Mesenchymal stem cell (in vitro differentiated cells and primary cell): ENCODE results near the gene SMURF1.
A peak's percentile ranks its signal among the peaks of the same experiment; 100 is the strongest.

Experiments used
- DNase-seq: peaks from one replicate; pipeline ENCODE4 v3.0.0-alpha.2; 2013
- H2AFZ ChIP-seq: one replicate; pipeline ENCODE4 v1.6.1; 2013; ENCODE audit warnings: low read depth, mild to moderate bottlenecking, control low read depth, inconsistent platforms, low read length, moderate library complexity
- H2AK5ac ChIP-seq: 2 replicates; pipeline ENCODE4 v1.6.1; 2013; ENCODE audit warnings: low read length, moderate library complexity, mild to moderate bottlenecking, inconsistent platforms; ENCODE audit not compliant: severe bottlenecking
- H2BK120ac ChIP-seq: one replicate; pipeline ENCODE4 v1.6.1; 2013; ENCODE audit warnings: low read depth, mild to moderate bottlenecking, inconsistent platforms, low read length, moderate library complexity
- H2BK12ac ChIP-seq, 2 experiments: one replicate each; pipeline ENCODE4 v1.6.1; 2013; ENCODE audit warnings: inconsistent platforms in 2 of 2, low read length in 2 of 2, mild to moderate bottlenecking in 2 of 2, moderate library complexity in 2 of 2, control low read depth in 1 of 2
- H2BK15ac ChIP-seq: one replicate; pipeline ENCODE4 v1.6.1; 2013; ENCODE audit warnings: mild to moderate bottlenecking, low read depth, inconsistent platforms; ENCODE audit not compliant: poor library complexity, severe bottlenecking
- H2BK5ac ChIP-seq: 2 replicates; pipeline ENCODE4 v1.6.1; 2013; ENCODE audit warnings: low read depth, mild to moderate bottlenecking, low read length, control low read depth, inconsistent platforms; ENCODE audit not compliant: poor library complexity, severe bottlenecking
- H3K14ac ChIP-seq, 2 experiments: one replicate each; pipeline ENCODE4 v1.6.1; 2013; ENCODE audit warnings: inconsistent platforms in 2 of 2, low read length in 2 of 2, control low read depth in 1 of 2, mild to moderate bottlenecking in 1 of 2, moderate library complexity in 1 of 2
- H3K18ac ChIP-seq, 2 experiments: one replicate each; pipeline ENCODE4 v1.6.1; 2013; ENCODE audit warnings: inconsistent platforms in 2 of 2, low read length in 2 of 2, control low read depth in 1 of 2, low read depth in 1 of 2, mild to moderate bottlenecking in 1 of 2
- H3K23ac ChIP-seq, 2 experiments: one replicate each; pipeline ENCODE4 v1.6.1; 2013; ENCODE audit warnings: inconsistent platforms in 2 of 2, low read length in 2 of 2, mild to moderate bottlenecking in 2 of 2, moderate library complexity in 2 of 2, control low read depth in 1 of 2
- H3K27ac ChIP-seq: 2 replicates; pipeline ENCODE4 v1.5.1; 2013; ENCODE audit warnings: mild to moderate bottlenecking, moderate library complexity, low read length, control low read depth, inconsistent platforms; ENCODE audit not compliant: poor library complexity, severe bottlenecking
- H3K27me3 ChIP-seq, 2 experiments: 2 replicates each; pipeline versions ENCODE4 v1.6.1 to v1.7.0; 2013; ENCODE audit warnings: low read length in 2 of 2, mild to moderate bottlenecking in 2 of 2, moderate library complexity in 2 of 2, control low read depth in 1 of 2, inconsistent platforms in 1 of 2; ENCODE audit not compliant: control insufficient read depth in 1 of 2, insufficient read depth in 1 of 2
- H3K36me3 ChIP-seq, 2 experiments: 2 replicates each; pipeline versions ENCODE4 v1.6.1 to v1.7.0; 2013; ENCODE audit warnings: low read length in 2 of 2, control low read depth in 1 of 2, inconsistent platforms in 1 of 2, low read depth in 1 of 2, mild to moderate bottlenecking in 1 of 2; ENCODE audit not compliant: insufficient read depth in 2 of 2, control insufficient read depth in 1 of 2
- H3K4ac ChIP-seq, 2 experiments: one replicate each; pipeline ENCODE4 v1.6.1; 2013; ENCODE audit warnings: inconsistent platforms in 2 of 2, low read length in 2 of 2, mild to moderate bottlenecking in 2 of 2, moderate library complexity in 2 of 2, control low read depth in 1 of 2, low read depth in 1 of 2
- H3K4me1 ChIP-seq: 2 replicates; pipeline ENCODE4 v1.6.1; 2013; ENCODE audit warnings: low read depth, low read length, control low read depth; ENCODE audit not compliant: control insufficient read depth, insufficient read depth
- H3K4me2 ChIP-seq: 2 replicates; pipeline ENCODE4 v1.6.1; 2013; ENCODE audit warnings: low read length, mild to moderate bottlenecking, inconsistent platforms; ENCODE audit not compliant: poor library complexity, severe bottlenecking
- H3K4me3 ChIP-seq, 2 experiments: 2 replicates each; pipeline versions ENCODE4 v1.5.1 to v1.7.0; 2013; ENCODE audit warnings: low read length in 2 of 2, mild to moderate bottlenecking in 2 of 2, control low read depth in 1 of 2, low read depth in 1 of 2; ENCODE audit not compliant: insufficient read depth in 1 of 2
- H3K79me1 ChIP-seq: replicated peaks from 2 replicates; pipeline ENCODE4 v1.6.1; 2013; ENCODE audit warnings: mild to moderate bottlenecking, control low read depth, low read length, inconsistent platforms; ENCODE audit not compliant: poor library complexity, severe bottlenecking
- H3K9ac ChIP-seq: 2 replicates; pipeline ENCODE4 v1.7.0; 2013; ENCODE audit warnings: mild to moderate bottlenecking, low read length, moderate library complexity
- H3K9me3 ChIP-seq: 2 replicates; pipeline ENCODE4 v1.7.0; 2013; ENCODE audit warnings: mild to moderate bottlenecking, low read length; ENCODE audit not compliant: control insufficient read depth
- H4K8ac ChIP-seq: one replicate; pipeline ENCODE4 v1.6.1; 2013; ENCODE audit warnings: inconsistent platforms, mild to moderate bottlenecking, low read length, moderate library complexity
- H4K91ac ChIP-seq: one replicate; pipeline ENCODE4 v1.6.1; 2013; ENCODE audit warnings: mild to moderate bottlenecking, low read length, inconsistent platforms
- WGBS: methylation state at CpG from one replicate; pipeline ENCODE4 v1.1.7; 2013; ENCODE audit warnings: mixed read lengths; 5-methylcytosine and 5-hydroxymethylcytosine counted together

Gene SMURF1

DNA sequence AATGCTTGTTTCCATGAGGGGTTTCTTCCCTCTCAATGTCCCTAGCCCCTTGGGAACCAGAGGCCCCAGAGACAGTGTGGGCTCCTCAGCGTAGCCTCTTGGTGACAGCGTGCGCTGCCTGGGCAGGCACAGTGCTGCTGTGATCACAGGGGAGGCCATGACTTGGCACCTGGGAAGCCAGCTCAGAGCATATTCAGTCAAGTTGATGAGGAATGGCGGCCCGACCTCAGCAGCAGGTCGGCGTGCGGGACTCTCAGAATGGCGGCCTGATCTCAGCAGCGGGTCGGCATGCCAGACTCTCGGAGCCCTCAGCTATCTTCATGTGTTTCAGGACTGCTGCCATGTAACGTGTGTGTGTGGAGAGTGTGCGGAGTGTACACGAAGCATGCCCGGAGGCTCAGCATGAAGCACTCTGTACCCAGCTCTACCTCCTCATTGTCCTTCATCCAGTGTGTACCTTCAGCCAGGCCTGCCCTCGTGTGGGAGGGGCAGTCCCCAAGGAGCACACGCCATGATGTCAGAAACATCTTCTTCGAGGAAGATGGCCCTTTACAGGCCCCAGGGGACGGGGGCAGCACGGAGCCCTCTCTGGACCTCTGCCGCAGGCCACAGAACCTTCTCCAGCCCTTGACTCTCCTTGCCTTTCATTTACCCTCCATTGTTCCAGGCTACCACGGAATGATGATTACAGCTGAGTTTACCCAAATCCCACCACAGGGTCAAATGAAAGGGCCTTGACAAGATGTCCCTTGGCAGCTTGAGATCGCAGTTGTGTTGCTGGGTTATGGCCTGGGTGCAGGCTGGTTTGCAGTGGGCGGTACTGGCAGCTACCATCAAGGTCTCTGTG, 130.4 kb downstream of the SMURF1 start:
- Histone ChIP-seq H3K23ac (no peak overlapping the region), H3K27me3 (no peaks in the 10 kb centered on the region), H3K9me3 (no peaks in the 10 kb centered on the region), H3K18ac (no peak overlapping the region), H2AK5ac (no peak overlapping the region), H3K4me3 (no peak overlapping the region), H2BK5ac (no peak overlapping the region), H2BK15ac (no peak overlapping the region), H3K14ac (no peak overlapping the region), H2AFZ (no peak overlapping the region), H3K4me2 (no peak overlapping the region), H3K79me1 (peaks cover 39% of the 10 kb centered on the region), H2BK12ac (no peak overlapping the region), H3K4ac (no peak overlapping the region), H2BK120ac (no peak overlapping the region), H3K4me1 (peaks cover 2% of the 10 kb centered on the region), H3K9ac (no peak overlapping the region), H4K8ac (no peak overlapping the region), H3K27ac (no peak overlapping the region), H3K36me3 (peaks cover 63 to 79% of the 10 kb centered on the region in 2 experiments), H4K91ac (peak overlapping the region; percentile 25)
- 97% methylated on average over 25 of the region's 25 CpGs for whole genome bisulfite sequencing
- no peak for DNase-seq

DNA sequence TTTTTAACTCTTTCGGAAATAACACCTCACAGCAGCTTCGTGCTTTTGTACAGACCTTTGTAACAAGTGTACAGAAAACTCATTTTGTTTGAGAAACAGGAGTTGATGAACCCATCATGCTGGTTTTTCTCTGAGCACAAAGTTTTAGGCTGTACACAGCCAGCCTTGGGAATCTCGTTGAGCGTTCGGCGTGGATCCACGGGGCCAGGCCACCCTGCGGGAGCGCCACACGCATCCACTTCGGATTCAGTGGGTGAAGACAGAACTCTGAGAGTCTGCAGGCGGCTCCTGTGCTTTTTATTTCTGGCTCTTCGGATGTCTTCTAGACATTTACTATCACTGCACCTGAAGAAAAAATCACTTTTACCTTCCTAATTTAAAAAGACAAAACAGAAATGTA, 131.2 kb downstream of the SMURF1 start:
- Histone ChIP-seq H3K79me1 (peaks cover 43% of the 10 kb centered on the region), H2AFZ (no peak overlapping the region), H3K23ac (no peak overlapping the region), H2AK5ac (no peak overlapping the region), H3K4me2 (no peak overlapping the region), H3K4ac (no peak overlapping the region), H3K14ac (no peak overlapping the region), H3K36me3 (peaks cover 70 to 85% of the 10 kb centered on the region in 2 experiments), H2BK12ac (no peak overlapping the region), H3K9ac (no peak overlapping the region), H2BK120ac (no peak overlapping the region), H2BK5ac (no peak overlapping the region), H4K91ac (no peak overlapping the region), H2BK15ac (no peak overlapping the region), H3K27me3 (no peaks in the 10 kb centered on the region), H3K9me3 (no peaks in the 10 kb centered on the region), H3K18ac (no peak overlapping the region), H4K8ac (no peak overlapping the region), H3K27ac (no peak overlapping the region), H3K4me3 (no peak overlapping the region), H3K4me1 (peaks cover 5% of the 10 kb centered on the region)
- DNase-seq: no peak
- WGBS: 99% methylated on average over 13 of the region's 13 CpGs

DNA sequence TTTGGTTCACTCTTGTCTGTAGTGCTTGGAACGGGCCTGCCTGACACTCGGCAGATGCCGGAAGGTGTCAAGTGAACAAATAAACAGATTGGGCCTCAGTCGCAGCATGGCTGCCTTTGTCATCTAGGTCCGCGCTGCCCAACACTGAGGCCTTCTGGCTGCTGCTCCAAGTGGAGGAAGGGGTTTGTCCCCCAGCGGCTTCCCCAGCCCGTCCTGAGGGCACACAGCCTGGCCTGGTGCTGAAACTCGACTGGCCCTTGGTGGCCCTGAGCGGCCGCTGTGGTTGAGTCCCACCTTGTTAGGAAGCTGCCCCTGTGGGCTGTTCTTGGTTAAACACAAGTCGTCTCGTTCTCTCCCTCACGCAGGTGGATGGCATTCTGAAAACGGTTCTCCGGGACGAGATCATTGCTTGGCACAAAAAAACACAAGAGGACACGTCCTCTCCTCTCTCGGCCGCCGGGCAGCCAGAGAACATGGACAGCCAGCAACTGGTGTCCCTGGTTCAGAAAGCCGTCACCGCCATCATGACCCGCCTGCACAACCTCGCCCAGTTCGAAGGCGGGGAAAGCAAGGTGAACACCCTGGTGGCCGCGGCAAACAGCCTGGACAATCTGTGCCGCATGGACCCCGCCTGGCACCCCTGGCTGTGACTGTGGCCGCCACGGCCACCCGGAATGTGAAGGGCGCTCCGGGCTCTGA, 132.1 kb downstream of the SMURF1 start:
- H3K4me1 ChIP-seq: peaks cover 7% of the 10 kb centered on the region
- no peak overlapping the region for H3K4ac ChIP-seq
- no peak overlapping the region for H2BK120ac ChIP-seq
- no peak overlapping the region for H2BK15ac ChIP-seq
- no peaks in the 10 kb centered on the region for H3K9me3 ChIP-seq
- WGBS: 98% methylated on average over 34 of the region's 36 CpGs
- no peak overlapping the region for H4K91ac ChIP-seq
- H3K27me3 ChIP-seq: no peaks in the 10 kb centered on the region
- H3K14ac ChIP-seq: no peak overlapping the region
- H3K4me3 ChIP-seq: no peak overlapping the region
- H2BK12ac ChIP-seq: no peak overlapping the region
- DNase-seq: no peak
- H3K9ac ChIP-seq: no peak overlapping the region
- no peak overlapping the region for H2AFZ ChIP-seq
- H4K8ac ChIP-seq: no peak overlapping the region
- no peak overlapping the region for H3K18ac ChIP-seq
- H2AK5ac ChIP-seq: no peak overlapping the region
- no peak overlapping the region for H3K4me2 ChIP-seq
- peaks cover 72 to 88% of the 10 kb centered on the region in 2 experiments for H3K36me3 ChIP-seq
- no peak overlapping the region for H3K23ac ChIP-seq
- H3K79me1 ChIP-seq: peaks cover 42% of the 10 kb centered on the region
- no peak overlapping the region for H3K27ac ChIP-seq
- H2BK5ac ChIP-seq: no peak overlapping the region

DNA sequence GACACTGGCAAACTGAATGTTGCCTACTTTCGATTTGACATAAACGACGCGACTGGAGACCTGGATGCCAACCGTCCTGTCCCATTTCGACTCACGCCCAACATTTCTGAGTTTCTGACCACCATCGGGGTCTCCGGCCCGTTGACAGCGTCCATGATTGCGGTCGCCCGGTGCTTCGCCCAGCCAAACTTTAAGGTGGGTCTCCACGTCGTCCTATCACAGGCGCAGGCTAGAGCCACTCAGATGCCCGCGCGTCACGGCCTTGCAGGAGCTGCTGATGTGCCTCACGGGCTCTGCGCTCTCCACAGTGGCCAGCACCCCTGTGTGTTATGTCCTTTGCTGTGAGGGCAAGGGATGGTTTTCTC, 132.6 kb downstream of the SMURF1 start:
- H2BK120ac ChIP-seq: no peak overlapping the region
- H4K8ac ChIP-seq: no peak overlapping the region
- no peak overlapping the region for H2AK5ac ChIP-seq
- DNase-seq: no peak
- no peak overlapping the region for H2AFZ ChIP-seq
- no peak overlapping the region for H3K14ac ChIP-seq
- peaks cover 44% of the 10 kb centered on the region for H3K79me1 ChIP-seq
- no peak overlapping the region for H3K4me2 ChIP-seq
- H3K18ac ChIP-seq: no peak overlapping the region
- no peak overlapping the region for H3K23ac ChIP-seq
- no peak overlapping the region for H2BK12ac ChIP-seq
- no peak overlapping the region for H2BK15ac ChIP-seq
- no peak overlapping the region for H3K4ac ChIP-seq
- H2BK5ac ChIP-seq: no peak overlapping the region
- no peak overlapping the region for H4K91ac ChIP-seq
- H3K9me3 ChIP-seq: no peaks in the 10 kb centered on the region
- 98% methylated on average over 24 of the region's 24 CpGs for WGBS
- peaks cover 9% of the 10 kb centered on the region for H3K4me1 ChIP-seq
- peaks cover 77 to 88% of the 10 kb centered on the region in 2 experiments for H3K36me3 ChIP-seq
- H3K27ac ChIP-seq: no peak overlapping the region
- no peak overlapping the region for H3K9ac ChIP-seq
- H3K4me3 ChIP-seq: no peak overlapping the region
- no peaks in the 10 kb centered on the region for H3K27me3 ChIP-seq
